GM23248 (cell line): ENCODE data around the gene OR51B5. TPM values are rescaled to one million over a fixed set of nuclear protein-coding genes. Genes with fewer than 3 reads are reported as not detected.
A peak's percentile ranks its signal among the peaks of the same experiment; 100 is the strongest.
"Not testable (repeated sequence)": the region's sequence is repeated elsewhere in the genome, so short reads cannot be mapped to it uniquely, and the experiment has no call there.

Experiments used
- DNase-seq: peaks from one replicate; pipeline ENCODE4 v3.0.0-alpha.2; 2015
- H2AFZ ChIP-seq: fragments of 200-600 bp; sonication (generic); 2 replicates; pipeline ENCODE4 v1.6.1; 2016; ENCODE audit warnings: antibody characterized with exemption
- H3F3A ChIP-seq: fragments of 200-600 bp; sonication (generic); 2 replicates; pipeline ENCODE4 v1.6.1; 2016; ENCODE audit warnings: mild to moderate bottlenecking, antibody characterized with exemption, mixed run types; ENCODE audit not compliant: insufficient read depth
- H3K27ac ChIP-seq: fragments of 200-600 bp; sonication (generic); 2 replicates; pipeline ENCODE4 v1.5.1; 2016; ENCODE audit warnings: mild to moderate bottlenecking
- H3K27me3 ChIP-seq: fragments of 200-600 bp; sonication (generic); replicated peaks from 2 replicates; pipeline ENCODE4 v1.6.1; 2016; ENCODE audit warnings: mild to moderate bottlenecking; ENCODE audit not compliant: insufficient read depth
- H3K36me3 ChIP-seq: fragments of 200-600 bp; sonication (generic); 2 replicates; pipeline ENCODE4 v1.6.1; 2016; ENCODE audit warnings: low read depth, mild to moderate bottlenecking
- H3K4me1 ChIP-seq: fragments of 200-600 bp; sonication (generic); 2 replicates; pipeline ENCODE4 v1.6.1; 2016; ENCODE audit warnings: mild to moderate bottlenecking; ENCODE audit not compliant: insufficient read depth
- H3K4me2 ChIP-seq: fragments of 200-600 bp; sonication (generic); one replicate; pipeline ENCODE4 v1.6.1; 2016; ENCODE audit warnings: mild to moderate bottlenecking; ENCODE audit not compliant: unreplicated experiment
- H3K4me3 ChIP-seq: fragments of 200-600 bp; sonication (generic); 2 replicates; pipeline ENCODE4 v1.5.1; 2016; ENCODE audit warnings: mild to moderate bottlenecking
- H3K79me2 ChIP-seq: fragments of 200-600 bp; sonication (generic); 2 replicates; pipeline ENCODE4 v1.6.1; 2016; ENCODE audit warnings: mild to moderate bottlenecking; ENCODE audit not compliant: insufficient read depth
- H3K9ac ChIP-seq: fragments of 200-600 bp; sonication (generic); 2 replicates; pipeline ENCODE4 v1.6.1; 2016; ENCODE audit warnings: mild to moderate bottlenecking
- H3K9me2 ChIP-seq: fragments of 200-600 bp; sonication (generic); 2 replicates; pipeline ENCODE4 v1.6.1; 2016; ENCODE audit warnings: mixed run types, mild to moderate bottlenecking, moderate library complexity; ENCODE audit not compliant: insufficient read depth
- H3K9me3 ChIP-seq: fragments of 200-600 bp; sonication (generic); one replicate; pipeline ENCODE4 v1.6.1; 2017; ENCODE audit warnings: low read depth
- H4K20me1 ChIP-seq: fragments of 200-600 bp; sonication (generic); 2 replicates; pipeline ENCODE4 v1.6.0; 2016; ENCODE audit not compliant: insufficient read depth
- EZH2 ChIP-seq: fragments of 200-600 bp; sonication (generic); IDR thresholded peaks from 2 replicates; pipeline ENCODE4 v1.6.1; 2018; ENCODE audit warnings: antibody characterized with exemption, mild to moderate bottlenecking; ENCODE audit not compliant: insufficient read depth, poor library complexity, severe bottlenecking
- EZH2phosphoT487 ChIP-seq: fragments of 200-600 bp; sonication (generic); IDR thresholded peaks from 2 replicates; pipeline ENCODE4 v1.6.1; 2018; ENCODE audit warnings: antibody characterized with exemption, moderate library complexity, mild to moderate bottlenecking, low read depth; ENCODE audit not compliant: insufficient read depth
- WGBS, 2 experiments: methylation state at CpG; one replicate each; pipeline ENCODE4 v1.1.6; 2015 to 2017; ENCODE audit warnings: low lambda C conversion rate in 2 of 2, low coverage in 1 of 2; ENCODE audit errors: missing lambda C conversion rate in 2 of 2; 5-methylcytosine and 5-hydroxymethylcytosine counted together
- in situ Hi-C: fragments of 300-500 bp; cut with MboI; formaldehyde crosslinking; loops from 2 replicates; pipeline ENCODE4 v1.15.0; 2020
- polyA plus RNA-seq: library from polyadenylated mRNA; unstranded; fragments of >200 nt; fragmentation: Nextera tagmentation; extraction: Ambion mirVana; gene quantifications from 2 replicates; pipeline ENCODE4 v1.2.1, GENCODE V29; 2016
- total RNA-seq: library from RNA; depleted of rRNA; stranded (reverse); fragments of >200 nt; shearing (Covaris generic); gene quantifications from 2 replicates; pipeline ENCODE4 v1.2.3, GENCODE V29; 2014

Gene OR51B5
- total and polyA plus RNA-seq, 2 experiments from 2014 or later: not detected

- Histone ChIP-seq H3K9me3 (no peaks in the 10 kb centered on the region), H3F3A (peaks cover 44% of the 10 kb centered on the region), H4K20me1 (no peaks in the 10 kb centered on the region), H3K36me3 (no peaks in the 10 kb centered on the region), H3K27me3 (no peaks in the 10 kb centered on the region), H2AFZ (no peak overlapping the region), H3K9ac (peak overlapping the region; percentile 46), H3K4me1 (peaks cover 72% of the 10 kb centered on the region), H3K4me3 (no peak overlapping the region), H3K79me2 (no peaks in the 10 kb centered on the region), H3K4me2 (peak overlapping the region; percentile 51), H3K9me2 (no peaks in the 10 kb centered on the region), H3K27ac (peak overlapping the region; percentile 82)
- peak; percentile 65 for DNase-seq
- TF ChIP-seq EZH2phosphoT487 (no peak), EZH2 (no peak)
- WGBS, 2 experiments: 41 to 55% methylated on average over 1 of the region's 1 CpG
- in situ Hi-C loops: no loop called here
These were observed 23.5 kb upstream of the OR51B5 start for GRCh38 chr11:5366856-5367255.

DNA sequence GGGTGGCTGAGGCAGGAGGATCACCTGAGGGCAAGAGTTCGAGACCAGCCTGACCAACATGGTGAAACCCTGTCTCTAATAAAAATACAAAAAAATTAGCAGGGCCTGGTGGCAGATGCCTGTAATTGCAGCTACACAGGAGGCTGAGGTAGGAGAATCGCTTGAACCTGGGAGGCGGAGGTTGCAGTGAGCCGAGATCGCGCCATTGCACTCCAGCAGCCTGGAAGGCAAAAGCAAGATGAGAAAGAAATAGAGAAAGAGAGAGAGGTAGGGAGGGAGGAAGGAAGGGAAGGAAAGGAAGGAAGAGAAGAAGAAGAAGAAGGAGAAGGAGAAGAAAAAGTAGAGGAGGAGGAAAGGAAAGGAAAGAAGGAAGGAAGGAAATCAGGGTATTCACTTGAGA is 23.0 kb upstream of the OR51B5 start:
- H3K9ac ChIP-seq, H3K27me3 ChIP-seq, in situ Hi-C loops, H3K79me2 ChIP-seq, DNase-seq, H3K9me2 ChIP-seq, H4K20me1 ChIP-seq, H3K36me3 ChIP-seq, H3K4me3 ChIP-seq, H3K9me3 ChIP-seq, H3K4me2 ChIP-seq, H2AFZ ChIP-seq: not testable (repeated sequence)
- Histone ChIP-seq H3F3A (peaks cover 44% of the 10 kb centered on the region), H3K4me1 (peaks cover 74% of the 10 kb centered on the region), H3K27ac (peak overlapping the region; percentile 82)
- WGBS, 2 experiments: 91 to 94% methylated on average over 6 of the region's 6 CpGs

DNA sequence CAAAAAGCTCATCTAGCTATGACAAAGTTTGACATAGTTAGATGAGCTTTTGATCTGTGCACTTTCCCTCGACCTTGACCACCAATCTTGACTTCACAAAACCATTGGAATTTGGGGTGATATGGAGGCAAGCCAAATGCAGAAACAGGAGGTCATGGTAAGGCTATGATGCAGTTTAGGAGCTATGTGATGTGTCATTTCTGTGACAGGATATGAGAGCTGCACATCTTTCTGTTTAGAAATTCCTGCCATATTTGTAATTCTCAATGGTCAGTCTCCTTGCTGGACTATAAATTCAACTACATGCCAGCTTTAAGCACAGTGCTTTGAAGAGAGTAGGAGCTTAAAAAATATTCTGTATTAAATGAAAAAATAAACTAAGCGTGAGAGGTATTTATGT is 20.9 kb upstream of the OR51B5 start:
- Histone ChIP-seq H4K20me1 (no peaks in the 10 kb centered on the region), H3K4me1 (peaks cover 70% of the 10 kb centered on the region), H3K9me2 (no peaks in the 10 kb centered on the region), H3K4me3 (peak overlapping the region; percentile 4; the same call in 1 of the 2 replicates), H2AFZ (no peak overlapping the region), H3K4me2 (peak overlapping the region; percentile 73), H3K27me3 (no peaks in the 10 kb centered on the region), H3K79me2 (no peaks in the 10 kb centered on the region), H3K9ac (peak overlapping the region; percentile 5; the same call in 1 of the 2 replicates), H3F3A (peaks cover 44% of the 10 kb centered on the region), H3K9me3 (no peaks in the 10 kb centered on the region), H3K36me3 (no peaks in the 10 kb centered on the region), H3K27ac (peak overlapping the region; percentile 70)
- TF ChIP-seq EZH2phosphoT487 (no peak), EZH2 (no peak)
- 3 to 8% methylated on average over 2 of the region's 2 CpGs for WGBS, 2 experiments
- peak; percentile 71 for DNase-seq
- in situ Hi-C loops: no loop called here

DNA sequence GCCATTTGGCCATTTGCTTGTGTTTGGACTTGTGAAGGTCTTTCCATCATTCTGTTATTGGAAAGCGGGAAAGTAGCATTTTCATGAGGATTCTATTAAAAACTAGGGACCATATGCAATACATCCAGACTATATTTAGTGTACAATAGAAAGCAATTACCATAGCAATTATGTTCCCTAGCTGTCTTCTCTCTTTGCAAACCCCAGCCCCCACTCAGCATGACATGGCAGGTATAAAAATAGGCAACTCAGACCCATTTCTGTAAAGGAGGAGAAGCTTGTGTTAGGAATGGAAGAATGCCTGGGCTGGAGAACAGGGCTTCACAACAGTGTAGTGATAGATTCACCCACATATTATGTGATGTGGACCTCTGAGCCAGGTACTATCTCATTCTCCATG is 20.4 kb upstream of the OR51B5 start:
- TF ChIP-seq EZH2phosphoT487: no peak
- no peak for TF ChIP-seq EZH2
- Histone ChIP-seq H3K4me1 (peaks cover 64% of the 10 kb centered on the region), H3K4me3 (no peak overlapping the region), H4K20me1 (no peaks in the 10 kb centered on the region), H3K9ac (no peak overlapping the region), H3K9me2 (no peaks in the 10 kb centered on the region), H3K9me3 (no peaks in the 10 kb centered on the region), H3F3A (peaks cover 40% of the 10 kb centered on the region), H2AFZ (no peak overlapping the region), H3K4me2 (no peak overlapping the region), H3K79me2 (no peaks in the 10 kb centered on the region), H3K27ac (peak overlapping the region; percentile 70), H3K27me3 (no peaks in the 10 kb centered on the region), H3K36me3 (no peaks in the 10 kb centered on the region)
- in situ Hi-C loops: no loop called here
- 100% methylated on average over 1 of the region's 1 CpG for WGBS, 2 experiments
- peak; percentile 13 for DNase-seq

DNA sequence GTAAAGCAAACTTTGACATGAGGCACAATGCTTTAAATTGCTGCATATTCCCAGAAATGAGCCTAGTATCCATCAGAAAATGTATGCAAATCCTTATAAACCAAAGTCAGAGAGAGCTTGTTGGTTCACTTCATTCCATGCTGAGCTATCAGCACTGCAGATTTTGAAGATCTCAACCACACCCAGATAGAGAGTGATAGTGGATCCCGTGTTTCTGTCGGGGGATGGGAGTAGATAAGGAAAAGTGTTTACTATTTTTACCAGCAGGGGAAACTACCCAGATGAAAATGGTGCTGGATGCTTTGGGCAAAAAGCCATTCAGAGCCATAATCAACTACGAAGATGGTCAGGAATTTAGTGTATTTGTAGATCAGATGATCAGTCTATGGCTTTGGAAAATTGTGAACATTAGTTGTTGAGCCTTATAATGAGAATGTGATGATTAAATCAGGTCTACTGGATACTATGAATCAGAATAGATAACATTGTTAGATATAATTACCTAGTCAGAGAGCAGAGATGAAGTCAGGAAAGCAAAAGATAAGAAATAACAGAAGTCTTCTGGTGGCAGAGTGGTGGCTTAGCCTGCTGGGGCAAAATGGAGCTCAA is 18.8 kb upstream of the OR51B5 start:
- H3F3A ChIP-seq: peaks cover 25% of the 10 kb centered on the region
- H3K4me3 ChIP-seq: no peak overlapping the region
- in situ Hi-C loops: no loop called here
- H2AFZ ChIP-seq: peak overlapping the region; percentile 53
- H3K9me3 ChIP-seq: no peaks in the 10 kb centered on the region
- H3K9me2 ChIP-seq: no peaks in the 10 kb centered on the region
- H3K27me3 ChIP-seq: no peaks in the 10 kb centered on the region
- H3K4me1 ChIP-seq: peaks cover 49% of the 10 kb centered on the region
- no peaks in the 10 kb centered on the region for H4K20me1 ChIP-seq
- DNase-seq: no peak
- H3K79me2 ChIP-seq: no peaks in the 10 kb centered on the region
- no peaks in the 10 kb centered on the region for H3K36me3 ChIP-seq
- no peak for TF ChIP-seq EZH2phosphoT487
- TF ChIP-seq EZH2: no peak
- no peak overlapping the region for H3K27ac ChIP-seq
- peak overlapping the region; percentile 2 for H3K4me2 ChIP-seq
- H3K9ac ChIP-seq: no peak overlapping the region
- WGBS, 2 experiments: 58 to 62% methylated on average over 3 of the region's 3 CpGs

DNA sequence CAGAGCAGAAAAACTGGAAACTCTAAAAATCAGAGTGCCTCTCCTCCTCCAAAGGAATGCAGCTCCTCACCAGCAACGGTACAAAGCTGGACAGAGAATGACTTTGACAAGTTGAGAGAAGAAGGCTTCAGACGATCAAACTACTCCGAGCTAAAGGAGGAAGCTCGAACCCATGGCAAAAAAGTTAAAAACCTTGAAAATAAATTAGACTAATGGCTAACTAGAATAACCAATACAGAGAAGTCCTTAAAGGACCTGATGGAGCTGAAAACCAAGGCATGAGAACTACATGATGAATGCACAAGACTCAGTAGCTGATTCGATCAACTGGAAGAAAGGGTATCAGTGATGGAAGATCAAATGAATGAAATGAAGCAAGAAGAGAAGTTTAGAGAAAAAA is 12.7 kb upstream of the OR51B5 start:
- H3F3A ChIP-seq, H3K27me3 ChIP-seq, H3K4me3 ChIP-seq, H3K36me3 ChIP-seq, H3K27ac ChIP-seq, H3K4me1 ChIP-seq, H3K4me2 ChIP-seq, DNase-seq, H4K20me1 ChIP-seq, H3K9ac ChIP-seq, H2AFZ ChIP-seq, H3K9me2 ChIP-seq, H3K79me2 ChIP-seq, H3K9me3 ChIP-seq, in situ Hi-C loops: not testable (repeated sequence)
- WGBS, 2 experiments: 73 to 83% methylated on average over 5 of the region's 5 CpGs
